ENCODE results near the gene CDH4. TPM values are rescaled to one million over a fixed set of nuclear protein-coding genes. Genes with fewer than 3 reads are reported as not detected.

The CDH4 gene
- total and polyA plus RNA-seq, 2 of the 13 experiments (the other 11 are each of a cell fraction or from before 2014, with no cell fraction given): not detected

- POLR2A ChIA-PET: no interaction called here
- no peak for DNase-seq (ENCODE audit: low spot score)
- intact Hi-C loops (cut with micrococcal nuclease; ENCODE audit: unreplicated experiment) (no loop called here), in situ Hi-C loops (cut with HindIII; ENCODE audit: extremely low pct_ligation_motif_present, low pct_unique_long_range_greater_than_20kb) (no loop called here)
- Histone ChIP-seq H3K4me3 (replicated peaks in 1 of 3; ENCODE audit: insufficient read depth in 1 of 3, low read depth in 2 of 3, low read length in 3 of 3) (no peak overlapping the region), H3K4me1 (ENCODE audit: insufficient read depth, low read length) (no peaks in the 10 kb centered on the region), H3K36me3 (replicated peaks in 1 of 2; ENCODE audit: control insufficient read depth in 1 of 2, insufficient read depth in 2 of 2, low read length in 2 of 2) (no peaks in the 10 kb centered on the region), H3K27ac (ENCODE audit: extremely low read length, insufficient read depth, low read length) (no peak overlapping the region), H3K27me3 (ENCODE audit: control insufficient read depth in 1 of 2, insufficient read depth in 2 of 2, low read length in 2 of 2) (peaks cover 9 to 32% of the 10 kb centered on the region in 2 experiments; a peak in 3 of 5 replicates), H3K9ac (ENCODE audit: insufficient read depth, low read depth, low read length) (no peak overlapping the region), H3K79me2 (ENCODE audit: insufficient read depth, low read length) (no peaks in the 10 kb centered on the region), H3K4me2 (ENCODE audit: low read depth, low read length) (no peak overlapping the region), H3K9me3 (ENCODE audit: low read length) (peaks cover 16% of the 10 kb centered on the region), H2AFZ (ENCODE audit: low read length) (no peak overlapping the region), H4K20me1 (ENCODE audit: insufficient read depth, low read length) (no peaks in the 10 kb centered on the region; the same call in 1 of the 2 replicates)
- CTCF ChIA-PET (ENCODE audit: low intra/inter-chr PET ratio, low total read pairs): no interaction called here
- no peak for FAIRE-seq
- 7% methylated on average over 6 of the region's 6 CpGs for WGBS (ENCODE audit: low lambda C conversion rate)
- ATAC-seq: no peak
- TF ChIP-seq, protein P1, sequence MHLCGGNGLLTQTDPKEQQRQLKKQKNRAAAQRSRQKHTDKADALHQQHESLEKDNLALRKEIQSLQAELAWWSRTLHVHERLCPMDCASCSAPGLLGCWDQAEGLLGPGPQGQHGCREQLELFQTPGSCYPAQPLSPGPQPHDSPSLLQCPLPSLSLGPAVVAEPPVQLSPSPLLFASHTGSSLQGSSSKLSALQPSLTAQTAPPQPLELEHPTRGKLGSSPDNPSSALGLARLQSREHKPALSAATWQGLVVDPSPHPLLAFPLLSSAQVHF (CRISPR knock-in tag; IDR thresholded peaks at IDR 0.05): no peak
- TF ChIP-seq ZNF121 (CRISPR knock-in tag; IDR thresholded peaks at IDR 0.05): 0 out of 2 replicates have a peak, but pooled peaks have one; percentile 26
- no TSS peak for BruUV-seq (replicated peaks)
Observed at GRCh38 chr20:61749406-61750075, 497.5 kb downstream of the CDH4 start.

GRCh38 chr20:61750093-61750492 lies 498.0 kb downstream of the CDH4 start:
- Histone ChIP-seq H4K20me1 (ENCODE audit: insufficient read depth, low read length) (no peaks in the 10 kb centered on the region), H3K79me2 (ENCODE audit: insufficient read depth, low read length) (no peaks in the 10 kb centered on the region), H3K36me3 (replicated peaks in 1 of 2; ENCODE audit: control insufficient read depth in 1 of 2, insufficient read depth in 2 of 2, low read length in 2 of 2) (no peaks in the 10 kb centered on the region), H3K9me3 (ENCODE audit: low read length) (peaks cover 16% of the 10 kb centered on the region), H3K27me3 (ENCODE audit: control insufficient read depth in 1 of 2, insufficient read depth in 2 of 2, low read length in 2 of 2) (peaks cover 5 to 34% of the 10 kb centered on the region in 2 experiments; a peak in 3 of 5 replicates), H3K4me3 (replicated peaks in 1 of 3; ENCODE audit: insufficient read depth in 1 of 3, low read depth in 2 of 3, low read length in 3 of 3) (no peak overlapping the region), H3K4me2 (ENCODE audit: low read depth, low read length) (no peak overlapping the region), H3K9ac (ENCODE audit: insufficient read depth, low read depth, low read length) (no peak overlapping the region), H3K4me1 (ENCODE audit: insufficient read depth, low read length) (no peaks in the 10 kb centered on the region), H3K27ac (ENCODE audit: extremely low read length, insufficient read depth, low read length) (no peak overlapping the region), H2AFZ (ENCODE audit: low read length) (no peak overlapping the region)
- no peak for ATAC-seq
- DNase-seq (ENCODE audit: low spot score): no peak
- TF ChIP-seq FOXA3 (CRISPR knock-in tag; IDR thresholded peaks at IDR 0.05): no peak
- TF ChIP-seq CREB1 (IDR thresholded peaks at IDR 0.05): peak; percentile 55; the same call in 1 of the 2 replicates
- TF ChIP-seq CREB1 (CRISPR knock-in tag; IDR thresholded peaks at IDR 0.05): no peak
- TF ChIP-seq ZZZ3 (CRISPR knock-in tag; IDR thresholded peaks at IDR 0.05; ENCODE audit: borderline replicate concordance): no peak
- no peak for TF ChIP-seq SALL2 (CRISPR knock-in tag; IDR thresholded peaks at IDR 0.05)
- no peak for TF ChIP-seq ZNF430 (CRISPR knock-in tag; IDR thresholded peaks at IDR 0.05)
- TF ChIP-seq SMC3 (IDR thresholded peaks at IDR 0.05; ENCODE audit: low read length): no peak
- peak; percentile 95 for TF ChIP-seq ATF7 (IDR thresholded peaks at IDR 0.05)
- no peak for TF ChIP-seq ATF7 (CRISPR knock-in tag; IDR thresholded peaks at IDR 0.05)
- intact Hi-C loops (cut with micrococcal nuclease; ENCODE audit: unreplicated experiment): no loop called here
- no TSS peak for BruUV-seq (replicated peaks)
- 9% methylated on average over 1 of the region's 1 CpG for WGBS (ENCODE audit: low lambda C conversion rate)
- ChIA-PET POLR2A (no interaction called here), CTCF (ENCODE audit: low intra/inter-chr PET ratio, low total read pairs) (no interaction called here)
- FAIRE-seq: no peak
- in situ Hi-C loops (cut with HindIII; ENCODE audit: extremely low pct_ligation_motif_present, low pct_unique_long_range_greater_than_20kb): no loop called here

Data from HepG2 (cell line).